HG03442 (cell line): ENCODE measurements around the gene CPEB1.

Experiments
- ATAC-seq: cut with Tn5 transposase; IDR thresholded peaks from one replicate; pipeline ENCODE4 v1.9.1; 2021; ENCODE audit warnings: mild to moderate bottlenecking, moderate library complexity; ENCODE audit not compliant: unreplicated experiment

The CPEB1 gene

GRCh38 chr15:82595766-82596165 is 51.4 kb downstream of the CPEB1 start:
- ATAC-seq, result no peak

GRCh38 chr15:82595203-82595602 is 52.0 kb downstream of the CPEB1 start:
- no peak for ATAC-seq

DNA sequence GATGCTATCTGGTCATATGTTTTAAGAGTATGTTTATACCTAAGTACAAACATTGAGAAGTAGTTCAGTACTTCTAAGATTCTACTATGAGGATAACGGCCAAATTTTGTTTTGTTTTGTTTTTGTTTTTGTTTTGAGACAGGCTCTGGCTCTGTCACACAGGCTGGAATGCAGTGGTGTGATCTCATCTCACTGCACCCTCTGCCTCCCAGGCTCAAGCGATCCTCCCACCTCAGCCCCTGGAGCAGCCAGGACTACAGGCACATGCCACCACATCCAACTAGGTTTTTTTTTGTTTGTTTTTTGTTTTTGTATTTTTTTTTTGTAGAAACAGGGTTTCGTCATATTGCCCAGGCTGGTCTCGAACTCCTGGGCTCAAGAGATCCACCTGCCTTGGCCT is 59.4 kb downstream of the CPEB1 start:
- ATAC-seq, result no peak

DNA sequence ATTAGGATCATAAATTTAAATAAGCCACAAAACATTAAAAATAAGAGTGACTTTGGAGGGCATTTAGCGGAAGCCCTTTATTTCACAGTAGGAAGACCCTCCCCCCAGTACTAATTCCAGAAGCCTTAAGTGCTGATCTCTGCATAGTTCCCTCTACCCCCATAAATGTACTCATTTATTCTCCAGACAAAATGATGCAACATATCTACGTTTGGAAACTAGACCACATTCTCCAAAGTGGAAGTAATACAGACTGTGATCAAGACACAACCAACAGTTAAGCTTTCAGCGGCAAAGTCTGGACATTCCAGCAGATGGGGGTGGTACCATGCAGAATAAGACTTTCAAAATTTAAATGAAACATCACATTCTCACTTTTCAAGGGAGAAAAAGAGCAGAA is 62.1 kb downstream of the CPEB1 start:
- no peak for ATAC-seq

- ATAC-seq, result no peak
Measured at GRCh38 chr15:82580713-82581112, 66.5 kb downstream of the CPEB1 start.

DNA sequence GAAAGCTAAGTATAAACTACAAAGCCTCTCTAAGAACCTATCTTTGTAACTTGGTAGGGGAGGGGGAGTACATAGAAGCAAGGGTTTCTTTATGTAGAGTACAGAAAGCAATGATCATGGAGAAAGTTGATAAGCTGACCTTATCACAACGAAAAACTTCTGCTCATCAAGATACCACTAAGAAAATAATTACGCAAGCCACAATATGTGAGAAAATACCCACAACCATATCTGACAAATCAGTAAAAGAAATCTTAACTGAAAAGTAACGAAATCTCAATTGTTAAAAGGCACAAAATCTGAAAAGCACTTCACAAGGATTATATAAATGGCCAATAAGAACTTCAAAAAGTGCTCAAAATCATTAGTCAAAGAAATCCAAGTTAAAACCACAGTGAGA is 71.8 kb downstream of the CPEB1 start:
- ATAC-seq, result no peak

DNA sequence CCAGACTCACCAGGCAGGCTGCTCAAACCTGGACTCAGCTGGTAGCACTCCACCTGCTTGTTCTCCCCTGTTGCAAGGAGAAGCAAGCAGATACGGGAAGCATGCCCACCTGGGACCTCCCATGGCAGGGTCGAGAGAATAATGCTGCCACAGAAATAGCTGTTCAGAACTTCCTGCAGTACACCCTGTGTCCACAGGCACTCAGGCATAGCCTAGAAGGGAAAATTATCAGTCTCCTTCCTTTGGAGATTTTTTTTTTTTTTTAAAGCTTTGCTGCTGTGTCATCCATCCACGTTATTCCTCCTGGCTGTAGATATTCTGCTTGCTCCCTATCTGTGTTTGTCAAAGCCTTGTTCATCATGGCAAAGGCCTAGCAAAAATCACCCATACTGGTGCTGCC is 74.2 kb downstream of the CPEB1 start:
- no peak for ATAC-seq

DNA sequence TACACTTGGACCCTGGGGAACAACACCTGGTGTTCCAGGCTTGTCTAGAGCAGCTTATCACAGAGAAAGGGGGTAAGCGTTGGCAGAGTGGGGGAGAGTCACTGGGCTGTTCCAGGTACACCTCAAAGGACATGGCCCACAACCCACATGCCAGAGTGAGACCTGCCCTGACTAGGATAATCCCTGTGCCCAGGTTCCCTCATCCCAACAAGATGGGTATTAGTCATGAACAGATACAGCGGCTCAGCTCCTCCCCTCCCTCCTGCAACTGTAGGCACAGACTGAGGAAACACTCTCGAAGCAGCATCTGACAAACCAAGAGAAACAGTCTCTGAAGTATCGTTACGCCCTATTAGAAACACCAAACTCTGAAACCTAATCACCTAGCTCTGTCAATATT is 74.9 kb downstream of the CPEB1 start:
- ATAC-seq, result no peak

GRCh38 chr15:82571722-82572222 is 75.4 kb downstream of the CPEB1 start:
- no peak for ATAC-seq

DNA sequence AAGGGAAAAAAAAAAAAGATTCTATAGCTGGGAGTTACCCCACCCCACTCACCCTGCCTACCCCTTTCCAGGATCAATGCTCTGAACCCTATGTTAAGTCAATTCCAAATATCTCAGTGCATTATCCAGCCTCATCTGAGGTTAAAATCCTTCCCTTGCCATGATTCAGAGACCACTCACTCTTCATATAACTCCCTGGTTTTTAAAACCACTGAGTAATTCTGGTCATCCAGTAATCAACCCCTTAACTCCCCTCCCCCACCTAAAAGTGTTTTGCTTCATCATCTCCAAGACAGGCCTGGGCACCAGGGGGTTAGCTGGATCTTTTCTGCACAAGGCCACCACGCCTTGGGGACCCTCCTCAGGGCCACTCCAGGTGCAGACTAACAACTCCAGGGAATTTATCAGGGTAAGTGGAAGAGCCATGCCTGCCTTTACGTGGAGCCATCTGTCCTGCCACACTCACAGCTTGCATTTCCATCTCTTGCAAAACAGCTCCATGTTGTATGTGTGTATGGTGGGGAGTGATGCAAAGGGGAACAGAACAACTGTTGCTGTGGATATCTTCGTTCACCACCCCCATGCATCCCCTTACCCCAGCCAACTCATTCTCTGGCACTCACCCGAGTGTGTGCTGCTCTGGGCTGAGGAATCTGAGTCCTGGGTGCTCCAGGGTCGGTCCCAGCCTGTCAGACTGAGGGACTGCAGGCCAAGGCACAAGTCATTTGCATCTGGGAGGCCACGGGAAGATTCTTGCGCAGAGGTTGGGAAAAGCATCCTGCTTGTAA is 76.2 kb downstream of the CPEB1 start:
- no peak for ATAC-seq

- ATAC-seq, result no peak
Measured at GRCh38 chr15:82569834-82570233, 77.3 kb downstream of the CPEB1 start.

DNA sequence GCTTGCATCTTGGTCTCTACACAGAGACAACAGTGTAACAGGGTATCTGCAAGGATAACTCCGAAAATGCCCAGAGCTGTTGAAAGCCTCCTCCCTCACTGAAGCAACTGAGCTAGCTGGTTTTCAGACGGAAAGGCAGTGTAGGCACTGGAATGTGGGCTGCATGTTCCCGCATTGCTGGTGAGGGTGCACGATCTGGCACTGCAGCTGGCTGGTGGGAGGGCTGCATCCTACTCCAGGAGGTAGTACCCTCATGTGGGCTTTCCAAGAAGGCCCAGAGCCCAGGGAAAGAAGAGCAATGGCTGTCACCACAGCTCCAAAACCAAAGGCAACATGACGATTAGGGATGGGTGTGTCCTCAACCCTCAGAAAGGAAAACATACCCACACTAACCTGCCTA is 78.2 kb downstream of the CPEB1 start:
- no peak for ATAC-seq

- ATAC-seq, result no peak
Measured at GRCh38 chr15:82567661-82568060, 79.5 kb downstream of the CPEB1 start.

DNA sequence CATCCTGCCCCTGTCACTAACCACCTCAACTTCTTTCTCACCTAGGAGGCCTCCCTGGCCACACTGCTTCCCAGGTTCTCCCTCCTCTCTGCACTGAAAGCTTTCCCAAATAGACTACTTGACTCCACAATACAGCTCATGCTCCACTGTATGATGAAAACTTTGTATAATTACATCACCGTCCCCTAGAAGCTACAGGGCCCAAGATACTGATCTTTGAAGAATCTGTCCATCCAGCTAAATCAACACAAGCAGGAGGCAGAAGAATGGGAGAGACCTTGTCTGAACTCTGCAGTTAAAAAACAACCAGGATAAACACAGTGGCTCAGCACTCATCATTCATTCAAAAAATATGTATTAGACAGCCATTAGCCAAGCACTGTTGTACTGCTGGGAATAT is 80.5 kb downstream of the CPEB1 start:
- ATAC-seq, result no peak

GRCh38 chr15:82558502-82558901 is 88.7 kb downstream of the CPEB1 start:
- ATAC-seq, result no peak

- no peak for ATAC-seq
Measured at GRCh38 chr15:82556315-82557035, 90.7 kb downstream of the CPEB1 start.

DNA sequence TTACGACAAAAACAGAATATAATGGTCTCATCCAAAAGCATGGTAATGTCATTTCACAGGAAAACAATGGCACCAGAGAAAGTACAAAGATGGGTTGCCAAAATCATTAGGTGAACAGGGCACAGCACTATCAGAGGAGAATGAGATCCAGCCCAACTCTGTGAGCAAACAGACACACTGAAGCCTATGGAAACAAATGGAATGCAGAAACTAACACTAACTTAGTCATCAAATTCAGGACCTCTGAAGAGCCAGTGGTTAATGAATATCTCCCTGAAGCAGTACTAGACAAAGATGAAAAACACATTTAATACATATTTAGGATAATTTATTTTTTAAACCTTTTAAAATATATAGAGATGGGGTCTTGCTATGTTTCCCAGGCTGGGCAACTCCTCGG is 92.3 kb downstream of the CPEB1 start:
- no peak for ATAC-seq

DNA sequence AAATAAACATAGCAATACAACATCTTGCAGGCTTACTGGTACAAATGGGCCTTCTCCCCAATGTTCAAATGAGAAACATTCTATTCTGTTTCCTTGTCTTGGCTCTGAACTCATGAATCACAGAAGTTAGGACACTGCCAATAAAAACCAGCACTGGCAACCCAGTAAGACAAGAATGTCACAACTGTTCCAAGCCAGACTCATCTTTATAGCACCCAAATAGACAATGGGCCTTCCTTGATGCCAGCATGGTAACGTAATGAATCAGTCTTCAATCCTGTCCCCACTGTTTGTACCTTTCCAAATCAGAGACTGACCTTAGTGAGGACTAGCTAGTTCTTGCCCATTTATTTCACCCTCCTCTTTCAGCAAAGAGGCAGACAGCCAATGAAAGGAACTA is 92.8 kb downstream of the CPEB1 start:
- no peak for ATAC-seq

- no peak for ATAC-seq
Measured at GRCh38 chr15:82553846-82554245, 93.3 kb downstream of the CPEB1 start.

DNA sequence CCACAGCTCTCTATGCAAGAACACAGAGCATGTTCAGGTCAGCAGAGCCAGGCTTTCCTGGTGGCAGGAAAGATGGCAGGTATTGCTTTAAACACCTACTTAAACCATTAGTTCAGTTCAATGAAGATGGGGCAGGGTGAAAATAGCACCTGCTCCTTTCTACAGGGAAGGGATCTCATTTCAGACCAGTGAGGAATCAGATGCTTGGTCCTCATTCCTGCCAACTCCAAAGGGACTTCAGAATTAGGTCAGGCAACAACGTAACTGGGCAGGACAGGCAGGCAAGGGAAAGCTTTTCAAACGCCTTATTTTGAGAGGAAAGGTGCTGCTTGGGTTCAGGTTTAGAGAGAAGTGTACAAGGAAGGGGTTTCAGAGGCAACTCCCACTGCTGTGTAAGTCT is 94.3 kb downstream of the CPEB1 start:
- no peak for ATAC-seq

DNA sequence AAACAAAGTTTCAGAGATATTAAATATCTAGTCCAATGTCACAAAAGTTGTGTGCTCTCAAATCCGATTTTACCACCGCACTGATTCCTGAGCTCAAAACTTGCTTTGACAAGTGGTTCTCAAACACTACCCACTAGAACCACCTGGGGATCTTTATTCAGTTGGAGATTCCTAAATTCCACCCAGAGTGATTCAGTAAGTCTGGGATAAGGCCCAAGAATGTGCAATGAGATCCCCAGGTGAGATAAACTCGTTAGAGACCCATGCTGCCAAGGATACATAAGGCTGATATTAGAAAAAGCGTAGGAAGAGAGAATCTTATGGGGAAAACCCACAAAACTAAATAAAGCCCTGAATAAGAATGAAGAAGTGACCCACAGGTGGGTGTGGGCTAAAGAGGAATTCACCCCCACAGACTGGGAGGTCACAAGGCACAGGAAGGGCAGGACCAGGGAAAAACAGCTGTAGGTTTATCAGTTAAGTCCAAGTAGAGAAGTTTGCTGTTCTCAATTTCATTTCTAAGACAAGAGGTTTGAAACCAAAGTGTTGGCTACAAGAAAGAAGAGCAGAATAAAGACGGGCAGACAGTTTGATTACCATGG is 95.4 kb downstream of the CPEB1 start:
- ATAC-seq, result peak; percentile 58

DNA sequence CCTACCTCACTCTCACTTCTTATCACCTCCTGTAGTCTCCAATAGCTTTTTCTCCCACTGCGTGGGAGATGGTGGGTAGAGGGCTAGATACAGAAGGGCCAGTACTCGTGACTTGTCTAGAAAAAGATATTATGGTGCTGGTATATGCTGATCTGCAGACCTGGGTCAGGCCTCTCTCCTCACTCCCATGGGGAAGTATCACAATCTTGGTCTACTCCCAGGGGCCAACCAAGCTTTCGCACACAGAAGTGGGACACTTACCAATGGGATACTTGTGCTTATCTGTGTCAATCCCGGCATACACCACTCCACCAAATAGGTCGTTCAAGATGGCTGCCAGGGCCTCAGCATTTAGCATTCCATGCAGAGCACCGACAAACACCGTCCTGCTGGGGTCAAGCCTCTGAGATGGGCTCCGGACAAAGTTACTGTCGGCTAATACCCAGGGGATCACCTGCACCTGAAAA is 97.9 kb downstream of the CPEB1 start:
- ATAC-seq, result no peak
